ENCODE data around the gene ZNF485.
"Not testable (repeated sequence)": the region's sequence is repeated elsewhere in the genome, so short reads cannot be mapped to it uniquely, and the experiment has no call there.

ZNF485 gene

GRCh38 chr10:43623351-43623750, 17.1 kb downstream of the ZNF485 start:
- Histone ChIP-seq H3K27me3 (ENCODE audit: insufficient read depth, low read depth) (no peaks in the 10 kb centered on the region), H3K36me3 (ENCODE audit: insufficient read depth) (no peaks in the 10 kb centered on the region), H2AFZ (ENCODE audit: low read depth) (no peak overlapping the region), H3K9ac (no peak overlapping the region), H3K79me2 (ENCODE audit: insufficient read depth, low read depth) (no peaks in the 10 kb centered on the region), H3K4me3 (IDR thresholded peaks at IDR 0.05; ENCODE audit: insufficient read depth, low read depth, low read length) (no peak overlapping the region), H3K4me2 (no peak overlapping the region), H4K20me1 (ENCODE audit: insufficient read depth) (no peaks in the 10 kb centered on the region), H3K4me1 (ENCODE audit: low read depth, poor library complexity, severe bottlenecking) (no peaks in the 10 kb centered on the region), H3K27ac (no peak overlapping the region)
- TF ChIP-seq CTCF (conservative IDR thresholded peaks at IDR 0.05; ENCODE audit: low read depth, low read length): no peak

GRCh38 chr10:43627942-43628341, 21.7 kb downstream of the ZNF485 start:
- Histone ChIP-seq H3K27me3 (ENCODE audit: insufficient read depth, low read depth) (no peaks in the 10 kb centered on the region), H3K27ac (no peak overlapping the region), H2AFZ (ENCODE audit: low read depth) (no peak overlapping the region), H3K36me3 (ENCODE audit: insufficient read depth) (no peaks in the 10 kb centered on the region), H4K20me1 (ENCODE audit: insufficient read depth) (no peaks in the 10 kb centered on the region), H3K4me2 (no peak overlapping the region), H3K4me1 (ENCODE audit: low read depth, poor library complexity, severe bottlenecking) (no peaks in the 10 kb centered on the region), H3K4me3 (IDR thresholded peaks at IDR 0.05; ENCODE audit: insufficient read depth, low read depth, low read length) (no peak overlapping the region), H3K79me2 (ENCODE audit: insufficient read depth, low read depth) (no peaks in the 10 kb centered on the region), H3K9ac (no peak overlapping the region)
- TF ChIP-seq CTCF (conservative IDR thresholded peaks at IDR 0.05; ENCODE audit: low read depth, low read length): no peak

GRCh38 chr10:43628956-43629355, 22.7 kb downstream of the ZNF485 start:
- Histone ChIP-seq H3K9ac (no peak overlapping the region), H3K4me2 (no peak overlapping the region), H3K4me3 (IDR thresholded peaks at IDR 0.05; ENCODE audit: insufficient read depth, low read depth, low read length) (no peak overlapping the region), H2AFZ (ENCODE audit: low read depth) (no peak overlapping the region), H3K27me3 (ENCODE audit: insufficient read depth, low read depth) (no peaks in the 10 kb centered on the region), H3K79me2 (ENCODE audit: insufficient read depth, low read depth) (no peaks in the 10 kb centered on the region), H3K36me3 (ENCODE audit: insufficient read depth) (no peaks in the 10 kb centered on the region), H3K4me1 (ENCODE audit: low read depth, poor library complexity, severe bottlenecking) (no peaks in the 10 kb centered on the region), H4K20me1 (ENCODE audit: insufficient read depth) (no peaks in the 10 kb centered on the region), H3K27ac (no peak overlapping the region)
- no peak for TF ChIP-seq CTCF (conservative IDR thresholded peaks at IDR 0.05; ENCODE audit: low read depth, low read length)

GRCh38 chr10:43635816-43636215, 29.6 kb downstream of the ZNF485 start:
- not testable (repeated sequence) for H3K27ac ChIP-seq; H3K4me1 ChIP-seq (ENCODE audit: low read depth, poor library complexity, severe bottlenecking); H3K27me3 ChIP-seq (ENCODE audit: insufficient read depth, low read depth); H3K79me2 ChIP-seq (ENCODE audit: insufficient read depth, low read depth); H4K20me1 ChIP-seq (ENCODE audit: insufficient read depth); H3K4me2 ChIP-seq; H2AFZ ChIP-seq (ENCODE audit: low read depth); H3K9ac ChIP-seq; H3K36me3 ChIP-seq (ENCODE audit: insufficient read depth); H3K4me3 ChIP-seq (IDR thresholded peaks at IDR 0.05; ENCODE audit: insufficient read depth, low read depth, low read length)

- H3K27me3 ChIP-seq (ENCODE audit: insufficient read depth, low read depth): no peaks in the 10 kb centered on the region
- no peak overlapping the region for H2AFZ ChIP-seq (ENCODE audit: low read depth)
- no peaks in the 10 kb centered on the region for H3K79me2 ChIP-seq (ENCODE audit: insufficient read depth, low read depth)
- no peak overlapping the region for H3K27ac ChIP-seq
- H4K20me1 ChIP-seq (ENCODE audit: insufficient read depth): no peaks in the 10 kb centered on the region
- H3K36me3 ChIP-seq (ENCODE audit: insufficient read depth): no peaks in the 10 kb centered on the region
- no peak overlapping the region for H3K4me2 ChIP-seq
- no peak overlapping the region for H3K9ac ChIP-seq
- no peak for TF ChIP-seq CTCF (conservative IDR thresholded peaks at IDR 0.05; ENCODE audit: low read depth, low read length)
- no peak overlapping the region for H3K4me3 ChIP-seq (IDR thresholded peaks at IDR 0.05; ENCODE audit: insufficient read depth, low read depth, low read length)
- no peaks in the 10 kb centered on the region for H3K4me1 ChIP-seq (ENCODE audit: low read depth, poor library complexity, severe bottlenecking)
Observed at GRCh38 chr10:43640603-43641002, 34.4 kb downstream of the ZNF485 start.

Measured in KMS-11 (cell line).